ENCODE measurements around the gene BUD13. TPM values are rescaled to one million over a fixed set of nuclear protein-coding genes. Genes with fewer than 3 reads are reported as not detected.

The BUD13 gene
- total and polyA plus RNA-seq, 10 of the 15 experiments (the other 5 are each of a cell fraction or from before 2014, with no cell fraction given) = 10.9 to 36.5 (median 24.7) TPM

DNA sequence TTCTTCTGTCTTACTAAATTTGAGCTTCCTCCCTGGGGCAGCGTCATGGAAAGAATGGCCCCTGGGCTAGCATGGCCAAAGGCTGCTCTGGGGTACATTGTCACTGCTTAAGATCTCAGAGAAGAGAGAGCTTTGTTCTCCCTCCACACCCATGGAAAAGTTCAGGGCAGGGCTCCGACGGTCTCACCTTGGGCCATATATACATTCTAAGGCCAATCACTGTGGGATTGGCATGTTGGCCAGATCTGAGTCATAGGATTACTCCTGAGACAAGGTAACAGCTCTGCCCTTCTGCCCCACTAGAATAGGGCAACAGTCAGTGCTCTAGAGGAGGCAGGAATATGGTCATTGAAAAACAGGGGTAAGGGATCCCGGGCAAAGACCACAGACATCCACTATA is 56.2 kb downstream of the BUD13 start:
- in situ Hi-C loops (cut with MboI) (no loop called here), intact Hi-C loops (cut with micrococcal nuclease; ENCODE audit: unreplicated experiment) (no loop called here)
- H3K36me3 ChIP-seq (ENCODE audit: control insufficient read depth in 2 of 2, insufficient read depth in 2 of 2, low read length in 1 of 2) = no peaks in the 10 kb centered on the region
- no peak overlapping the region for H3K27ac ChIP-seq (ENCODE audit: control insufficient read depth, insufficient read depth)
- 34% methylated on average over 4 of the region's 4 CpGs for WGBS (ENCODE audit: insufficient coverage, insufficient replicate concordance, low lambda C conversion rate, missing lambda C conversion rate)
- no TSS peak for BruUV-seq (replicated peaks)
- DNase-seq (ENCODE audit: low read depth, low spot score) (no peak), FAIRE-seq (no peak), ATAC-seq (no peak)
- H4K20me1 ChIP-seq (ENCODE audit: control insufficient read depth, insufficient read depth) = no peaks in the 10 kb centered on the region
- peaks cover 0 to 3% of the 10 kb centered on the region in 2 experiments; a peak in 3 of 4 replicates for H3K27me3 ChIP-seq (replicated peaks in 1 of 2; ENCODE audit: control insufficient read depth in 2 of 2, insufficient read depth in 2 of 2, low read length in 1 of 2)
- H3K9ac ChIP-seq (ENCODE audit: control insufficient read depth, insufficient read depth, low read length) = no peak overlapping the region
- no peaks in the 10 kb centered on the region for H3K79me2 ChIP-seq (ENCODE audit: control insufficient read depth, insufficient read depth, low read length)
- SMC1A ChIA-PET (ENCODE audit: uncharacterized antibody, unreplicated experiment) = no interaction called here
- no peaks in the 10 kb centered on the region for H3K9me3 ChIP-seq (replicated peaks; ENCODE audit: control insufficient read depth, insufficient read depth, low read length)
- no peaks in the 10 kb centered on the region for H3K4me1 ChIP-seq (ENCODE audit: control insufficient read depth, insufficient read depth, low read length)
- no peak overlapping the region for H2AFZ ChIP-seq (ENCODE audit: control insufficient read depth, low read depth, low read length)
- CTCF ChIA-PET = interaction anchor here (1.5 to 3.0 kb wide), 2 partner anchors 16 to 27 kb away, joined by 3 to 14 read pairs; no protein-coding TSS in a partner anchor
- H3K4me2 ChIP-seq (ENCODE audit: control insufficient read depth, insufficient read depth) = no peak overlapping the region
- H3K4me3 ChIP-seq = no peak overlapping the region
- RAD21 ChIA-PET (ENCODE audit: unreplicated experiment) = no interaction called here
- POLR2A ChIA-PET = no interaction called here
- TF ChIP-seq POU2F2 (IDR thresholded peaks at IDR 0.05; ENCODE audit: borderline replicate concordance, low read depth, low read length) (no peak), EZH2 (IDR thresholded peaks at IDR 0.05; ENCODE audit: borderline replicate concordance, control insufficient read depth, low read depth, low read length) (no peak), SPI1 (IDR thresholded peaks at IDR 0.05; ENCODE audit: borderline replicate concordance, insufficient read depth, low read depth, low read length) (no peak), SRF (IDR thresholded peaks at IDR 0.05; ENCODE audit: low read depth in 2 of 2, low read length in 2 of 2) (no peak), ZBTB11 (CRISPR knock-in tag; IDR thresholded peaks at IDR 0.05) (no peak), CBFB (IDR thresholded peaks at IDR 0.05; ENCODE audit: low read depth) (no peak), JUND (IDR thresholded peaks at IDR 0.05; ENCODE audit: low read depth, low read length) (no peak), HDGF (IDR thresholded peaks at IDR 0.05) (no peak), NR2F1 (conservative IDR thresholded peaks at IDR 0.05) (no peak), MAX (IDR thresholded peaks at IDR 0.05; ENCODE audit: low read depth, low read length) (no peak), ETV6 (conservative IDR thresholded peaks at IDR 0.05 in 1 of 2, IDR thresholded peaks at IDR 0.05 in 1 of 2; ENCODE audit: borderline replicate concordance in 1 of 2, low read depth in 1 of 2) (no peak), ZBTB40 (IDR thresholded peaks at IDR 0.05; ENCODE audit: borderline replicate concordance) (no peak), KAT2A (conservative IDR thresholded peaks at IDR 0.05; ENCODE audit: control insufficient read depth, low read depth, low read length) (no peak)
